HG03045 (cell line): ENCODE measurements around the gene KCNV2.

Source experiments
- ATAC-seq: cut with Tn5 transposase; IDR thresholded peaks from one replicate; pipeline ENCODE4 v1.9.1; 2021; ENCODE audit warnings: mild to moderate bottlenecking, moderate library complexity; ENCODE audit not compliant: unreplicated experiment

KCNV2 gene

GRCh38 chr9:2758162-2758897 is 41.0 kb downstream of the KCNV2 start:
- ATAC-seq = no peak

- no peak for ATAC-seq
Observed at GRCh38 chr9:2758898-2759510, 41.7 kb downstream of the KCNV2 start.

- ATAC-seq = no peak
Observed at GRCh38 chr9:2761424-2761823, 44.1 kb downstream of the KCNV2 start.

- no peak for ATAC-seq
Observed at GRCh38 chr9:2764353-2764752, 47.0 kb downstream of the KCNV2 start.

GRCh38 chr9:2765250-2765880 is 48.1 kb downstream of the KCNV2 start:
- no peak for ATAC-seq

- no peak for ATAC-seq
Observed at GRCh38 chr9:2767800-2768677, 50.7 kb downstream of the KCNV2 start.

- no peak for ATAC-seq
Observed at GRCh38 chr9:2771087-2771486, 53.8 kb downstream of the KCNV2 start.

GRCh38 chr9:2771661-2772060 is 54.4 kb downstream of the KCNV2 start:
- ATAC-seq = no peak

GRCh38 chr9:2777454-2777853 is 60.1 kb downstream of the KCNV2 start:
- ATAC-seq = no peak

- ATAC-seq = no peak
Observed at GRCh38 chr9:2778816-2779215, 61.5 kb downstream of the KCNV2 start.
